Cardiac fibroblast (primary cell): ENCODE results near the gene AARS2.

ENCODE experiments used
- DNase-seq, 2 donors: peaks; one replicate each; pipeline versions ENCODE4 v3.0.0 to v3.0.0-alpha.2; 2010; ENCODE audit warnings: low read depth in 2 of 2
- H3K4me3 ChIP-seq, 2 donors: replicated peaks in 1 of 2; 1 replicate in 1 of 2; 2 replicates in 1 of 2; pipeline ENCODE4 v1.5.1; 2011; ENCODE audit warnings: low read depth in 2 of 2, low read length in 2 of 2, mild to moderate bottlenecking in 2 of 2, moderate library complexity in 1 of 2
- TF ChIP-seq, protein P1 (sequence below): IDR thresholded peaks from one replicate; pipeline ENCODE4 v1.5.1; 2011; ENCODE audit warnings: low read depth, mild to moderate bottlenecking, low read length, inconsistent platforms

The AARS2 gene

DNA sequence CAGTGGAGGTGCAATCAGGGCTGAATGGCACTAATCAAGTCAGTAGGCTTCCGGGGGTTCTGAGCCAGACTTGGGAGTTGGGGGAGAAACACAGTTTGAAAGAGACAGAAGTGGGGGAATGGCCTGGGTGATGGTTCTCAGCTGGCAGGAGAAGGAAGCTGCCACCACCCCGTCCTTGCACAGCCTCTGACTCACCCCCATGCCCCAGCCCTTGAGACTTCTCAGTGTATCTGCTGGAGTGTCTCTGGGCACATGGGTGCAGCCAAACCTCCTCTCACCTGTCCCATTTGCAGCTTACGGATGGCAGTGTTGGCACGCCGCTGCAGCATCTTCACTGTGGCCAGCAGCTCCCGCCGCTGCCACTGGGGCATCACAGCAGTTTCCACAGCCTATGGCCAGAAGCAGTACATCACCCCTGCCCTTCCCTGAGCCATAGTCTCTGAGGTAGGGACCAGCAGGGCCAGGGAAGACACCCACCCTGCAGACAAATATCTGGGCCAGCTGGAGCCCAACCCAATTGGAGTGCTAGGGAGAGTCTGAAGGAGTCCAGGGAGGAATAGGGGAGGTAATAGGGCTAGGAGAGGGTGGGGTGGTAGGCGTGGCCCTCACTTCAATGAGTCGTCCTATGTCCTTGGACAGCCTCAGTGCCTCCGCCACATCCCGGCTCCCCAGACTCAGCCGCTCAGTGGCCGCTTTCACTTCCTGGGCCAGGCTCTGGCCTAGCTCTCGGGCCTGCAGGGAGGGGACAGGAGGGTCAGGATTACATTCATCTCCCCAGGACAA lies 11.2 kb downstream of the AARS2 start:
- TF ChIP-seq, protein P1, sequence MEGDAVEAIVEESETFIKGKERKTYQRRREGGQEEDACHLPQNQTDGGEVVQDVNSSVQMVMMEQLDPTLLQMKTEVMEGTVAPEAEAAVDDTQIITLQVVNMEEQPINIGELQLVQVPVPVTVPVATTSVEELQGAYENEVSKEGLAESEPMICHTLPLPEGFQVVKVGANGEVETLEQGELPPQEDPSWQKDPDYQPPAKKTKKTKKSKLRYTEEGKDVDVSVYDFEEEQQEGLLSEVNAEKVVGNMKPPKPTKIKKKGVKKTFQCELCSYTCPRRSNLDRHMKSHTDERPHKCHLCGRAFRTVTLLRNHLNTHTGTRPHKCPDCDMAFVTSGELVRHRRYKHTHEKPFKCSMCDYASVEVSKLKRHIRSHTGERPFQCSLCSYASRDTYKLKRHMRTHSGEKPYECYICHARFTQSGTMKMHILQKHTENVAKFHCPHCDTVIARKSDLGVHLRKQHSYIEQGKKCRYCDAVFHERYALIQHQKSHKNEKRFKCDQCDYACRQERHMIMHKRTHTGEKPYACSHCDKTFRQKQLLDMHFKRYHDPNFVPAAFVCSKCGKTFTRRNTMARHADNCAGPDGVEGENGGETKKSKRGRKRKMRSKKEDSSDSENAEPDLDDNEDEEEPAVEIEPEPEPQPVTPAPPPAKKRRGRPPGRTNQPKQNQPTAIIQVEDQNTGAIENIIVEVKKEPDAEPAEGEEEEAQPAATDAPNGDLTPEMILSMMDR, result no peak
- no peak for DNase-seq
- H3K4me3 ChIP-seq, result no peak overlapping the region

DNA sequence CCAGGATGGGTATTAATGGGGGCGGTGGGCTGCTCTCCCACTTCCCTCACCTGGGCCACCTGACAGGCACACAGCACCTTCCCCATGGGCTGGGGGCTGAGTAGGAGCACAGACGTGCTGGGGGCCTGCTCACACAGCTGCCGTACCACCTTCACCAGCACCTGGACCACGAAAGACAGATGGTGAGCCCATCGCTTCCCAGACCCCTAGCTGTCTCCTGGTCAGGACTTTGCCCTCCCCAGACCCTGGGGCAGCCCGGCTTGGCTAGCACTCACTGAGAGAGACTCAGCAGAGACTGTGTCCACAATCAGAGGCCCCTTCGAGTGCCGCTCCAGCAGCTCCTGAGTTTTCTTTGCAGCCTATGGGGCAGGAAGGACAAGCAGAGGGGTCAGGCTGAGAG lies 12.0 kb downstream of the AARS2 start:
- TF ChIP-seq, protein P1, result no peak

DNA sequence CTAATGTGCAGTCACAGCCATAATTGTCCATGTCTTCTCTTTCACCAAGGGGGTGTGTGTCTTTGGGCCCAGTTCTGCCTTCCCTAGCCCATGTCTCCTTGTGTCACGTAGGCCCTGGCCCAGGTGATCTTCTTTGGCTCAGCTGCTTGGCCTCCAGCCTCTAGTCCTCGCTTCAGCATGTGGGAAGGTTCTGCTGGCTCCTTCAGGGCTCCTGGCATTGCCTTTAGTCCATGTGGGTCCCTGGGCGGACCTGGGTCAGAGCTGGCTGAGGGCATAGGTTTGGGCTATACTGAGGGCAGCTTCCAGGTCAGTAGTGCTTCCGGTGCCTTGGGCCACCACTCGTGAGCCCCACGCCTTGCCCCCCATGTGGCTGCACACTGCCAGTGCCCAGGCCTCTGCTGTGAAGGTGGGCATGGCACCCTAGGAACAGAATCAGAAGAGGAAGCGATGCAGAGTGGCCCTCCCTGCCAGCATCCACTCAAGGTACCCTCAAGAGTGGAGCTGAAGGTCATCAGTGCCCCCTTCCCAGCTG lies 12.8 kb downstream of the AARS2 start:
- TF ChIP-seq, protein P1, result no peak
- H3K4me3 ChIP-seq, result no peak overlapping the region
- no peak for DNase-seq

More for the DNA sequence above, 12.0 kb downstream of the AARS2 start:
- DNase-seq, result no peak
- H3K4me3 ChIP-seq, result no peak overlapping the region

DNA sequence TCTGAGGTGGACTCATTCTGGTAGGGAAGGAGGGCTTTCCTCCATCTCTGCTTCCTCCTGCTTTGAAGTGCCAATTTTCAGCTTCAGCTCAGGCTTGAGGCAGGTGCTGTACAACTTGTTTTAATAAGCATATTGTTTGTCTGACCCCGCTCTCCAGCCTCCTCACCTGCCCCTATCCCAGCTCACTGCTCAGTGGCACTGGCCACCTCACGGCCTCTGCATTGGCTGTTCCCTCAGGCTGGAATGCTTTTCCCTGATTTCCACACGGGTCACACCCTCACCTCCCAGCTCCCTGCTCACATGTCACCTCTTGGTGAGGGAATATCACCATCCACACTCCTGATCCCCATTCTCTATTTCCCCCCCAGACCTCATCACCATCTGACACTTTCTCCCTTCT lies 14.3 kb downstream of the AARS2 start:
- no peak for DNase-seq
- TF ChIP-seq, protein P1, result no peak
- no peak overlapping the region for H3K4me3 ChIP-seq

DNA sequence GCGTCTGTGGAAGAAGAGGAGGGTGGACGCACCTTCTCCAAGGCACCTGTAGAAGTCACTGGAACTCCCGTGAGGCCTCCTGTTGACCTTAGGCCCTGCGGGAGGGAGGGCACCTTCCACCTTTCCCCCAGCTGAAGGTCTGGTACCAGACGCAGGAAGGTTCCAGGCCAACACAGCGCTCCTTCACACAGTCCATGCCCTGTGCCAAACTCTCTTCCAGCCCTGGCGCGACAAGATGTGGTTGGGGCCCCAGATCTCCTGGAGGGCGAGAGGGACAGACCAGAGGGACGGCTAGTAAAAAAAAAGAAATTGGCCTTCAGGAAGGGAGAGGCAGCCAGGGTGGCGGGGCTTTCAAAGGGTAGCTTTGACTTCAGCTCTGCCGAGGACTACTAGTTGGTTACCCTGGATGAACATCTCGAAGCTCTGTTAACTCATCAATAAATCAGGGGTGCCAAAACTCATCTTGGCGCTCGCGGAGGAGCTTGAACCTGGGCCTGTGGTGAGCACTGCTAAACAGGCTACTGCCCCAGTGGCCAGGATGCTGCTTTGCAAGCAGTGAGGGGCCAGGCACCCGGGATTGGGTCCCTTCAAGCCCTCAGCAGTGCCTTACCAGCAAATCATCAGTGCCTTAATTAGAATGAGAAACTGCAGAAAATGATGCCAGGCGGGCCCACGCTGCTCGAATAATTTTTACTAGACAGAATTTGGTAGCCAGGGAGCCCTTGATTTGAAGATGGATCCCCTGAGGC lies 14.9 kb downstream of the AARS2 start:
- H3K4me3 ChIP-seq, result no peak overlapping the region
- DNase-seq, result no peak
- TF ChIP-seq, protein P1, result no peak

DNA sequence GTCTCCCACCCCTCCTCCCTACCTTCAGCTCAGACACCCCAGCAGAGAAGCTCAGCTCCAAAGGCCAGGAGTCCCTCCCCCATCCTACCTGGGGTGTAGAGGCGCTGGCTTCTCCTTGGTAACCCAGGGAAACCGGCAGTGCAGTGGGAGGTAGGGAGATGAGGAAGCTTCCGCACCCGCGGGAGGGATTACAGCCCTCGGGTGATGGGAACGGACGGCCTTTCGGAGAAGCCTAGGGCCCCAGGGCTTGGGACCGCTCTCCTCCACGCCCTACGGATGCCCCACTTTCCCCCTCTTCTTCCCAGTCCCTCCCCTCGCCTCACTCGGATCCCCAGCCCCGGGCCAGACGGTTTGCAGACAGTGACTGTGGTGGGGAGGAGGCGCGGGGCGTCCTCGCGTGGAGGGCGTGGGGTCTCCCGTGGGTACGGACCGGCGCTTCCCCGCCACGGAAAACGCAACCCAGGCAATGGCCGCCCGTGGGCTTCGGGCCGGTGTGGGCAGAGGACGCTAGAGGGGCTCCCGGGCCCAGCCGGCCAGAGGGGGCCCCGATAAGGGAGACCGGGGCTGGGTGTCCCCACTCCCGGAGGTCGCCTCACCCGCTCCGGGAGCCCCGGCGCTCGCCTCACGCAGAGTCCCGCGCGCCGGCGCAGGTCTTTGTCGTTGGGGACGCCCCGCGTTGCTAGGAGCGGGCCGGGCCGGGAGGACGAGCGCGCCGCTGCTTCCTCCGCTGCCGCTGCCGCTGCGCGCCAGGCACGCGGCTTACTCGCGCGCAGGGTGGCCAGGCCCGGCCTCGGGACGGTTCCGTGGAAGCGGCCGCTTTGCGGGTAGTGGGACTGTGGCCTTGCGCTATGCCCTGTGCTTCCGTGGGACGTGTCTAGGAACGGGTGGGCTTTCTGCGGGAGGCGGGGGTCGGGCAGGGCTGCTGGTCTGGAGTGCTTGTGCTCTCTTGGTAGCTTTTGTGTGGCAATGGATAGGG lies 15.8 kb downstream of the AARS2 start:
- TF ChIP-seq, protein P1, result no peak
- H3K4me3 ChIP-seq, result peak overlapping the region; percentile 46 to 50
- peak; percentile 30 to 35 for DNase-seq
